Fibroblast of mammary gland (primary cell): ENCODE measurements around the gene ZNF335.

ENCODE experiments used
- DNase-seq: peaks from one replicate; pipeline ENCODE4 v3.0.0-alpha.2; 2010; ENCODE audit warnings: low read depth
- H3K4me3 ChIP-seq: 2 replicates; pipeline ENCODE4 v1.5.1; 2011; ENCODE audit warnings: low read depth, mild to moderate bottlenecking, low read length, moderate library complexity; ENCODE audit not compliant: control insufficient read depth
- CTCF ChIP-seq: conservative IDR thresholded peaks from 2 replicates; pipeline ENCODE4 v1.5.1; 2011; ENCODE audit warnings: low read depth, low read length, inconsistent platforms; ENCODE audit not compliant: control insufficient read depth, insufficient read depth

Gene ZNF335

GRCh38 chr20:46002008-46002407 is 30.0 kb upstream of the ZNF335 start:
- no peak for TF ChIP-seq CTCF
- no peak overlapping the region for H3K4me3 ChIP-seq
- no peak for DNase-seq

- no peak for TF ChIP-seq CTCF
- no peak for DNase-seq
- no peak overlapping the region for H3K4me3 ChIP-seq
Measured at GRCh38 chr20:46001498-46001897, 29.5 kb upstream of the ZNF335 start.

GRCh38 chr20:46000262-46000996 is 28.4 kb upstream of the ZNF335 start:
- no peak for TF ChIP-seq CTCF
- no peak for DNase-seq
- H3K4me3 ChIP-seq, result no peak overlapping the region

GRCh38 chr20:45999557-46000261 is 27.7 kb upstream of the ZNF335 start:
- no peak for DNase-seq
- H3K4me3 ChIP-seq, result no peak overlapping the region
- no peak for TF ChIP-seq CTCF

GRCh38 chr20:45998761-45999160 is 26.8 kb upstream of the ZNF335 start:
- DNase-seq, result no peak

GRCh38 chr20:45998337-45998736 is 26.3 kb upstream of the ZNF335 start:
- DNase-seq, result no peak
- no peak for TF ChIP-seq CTCF
- H3K4me3 ChIP-seq, result no peak overlapping the region

More at GRCh38 chr20:45998761-45999160, 26.8 kb upstream of the ZNF335 start:
- TF ChIP-seq CTCF, result no peak
- no peak overlapping the region for H3K4me3 ChIP-seq
